GM12878 (cell line): ENCODE measurements around the gene PGM2L1. TPM values are rescaled to one million over a fixed set of nuclear protein-coding genes. Genes with fewer than 3 reads are reported as not detected.

Experiments used
- ATAC-seq: fragments of 200-7000 bp; cut with Tn5 transposase; 3 replicates; pipeline ENCODE4 v1.9.1; 2020; ENCODE audit warnings: mild to moderate bottlenecking, moderate library complexity
- BruUV-seq: library from RNA; stranded (reverse); fragments of 400-500 nt; replicated peaks from 2 replicates; lab custom pipeline; 2021; lab: Mats Ljungman, UMichigan
- CTCF ChIA-PET: fragments of 300-600 bp; sonication (Branson Sonifier 250); formaldehyde crosslinking; extraction: SDS; loops from one replicate; lab custom pipeline; 2021; ENCODE audit warnings: inconsistent platforms; lab: Yijun Ruan, JAX
- POLR2A ChIA-PET: fragments of 350-600 bp; formaldehyde crosslinking; extraction: SDS; loops from one replicate; lab custom pipeline; 2021; ENCODE audit warnings: inconsistent platforms; lab: Charles Lee
- RAD21 ChIA-PET: fragments of 300-600 bp; sonication (Branson Sonifier 250); formaldehyde crosslinking; loops from one replicate; lab custom pipeline; 2023; ENCODE audit warnings: antibody characterized with exemption; ENCODE audit not compliant: unreplicated experiment; lab: Charles Lee
- SMC1A ChIA-PET: fragments of 300-600 bp; sonication (Branson Sonifier 250); formaldehyde crosslinking; loops from one replicate; lab custom pipeline; 2023; ENCODE audit not compliant: unreplicated experiment, uncharacterized antibody; lab: Charles Lee
- DNase-seq: peaks from one replicate; pipeline ENCODE4 v3.0.0-alpha.2; 2011; ENCODE audit warnings: low read depth, low spot score
- FAIRE-seq: peaks from 3 replicates; lab custom pipeline; 2011; peaks lifted over from hg19 to GRCh38; lab: Jason Lieb, UNC
- H2AFZ ChIP-seq: 2 replicates; pipeline ENCODE4 v1.6.0; 2011; ENCODE audit warnings: low read depth, low read length, control low read depth; ENCODE audit not compliant: control insufficient read depth
- H3K27ac ChIP-seq: 2 replicates; pipeline ENCODE4 v1.5.1; 2011; ENCODE audit warnings: control low read depth; ENCODE audit not compliant: control insufficient read depth, insufficient read depth
- H3K27me3 ChIP-seq, 2 experiments: replicated peaks in 1 of 2; 2 replicates each; pipeline versions ENCODE4 v1.6.0 to v1.6.1; 2011; ENCODE audit warnings: low read length in 1 of 2; ENCODE audit not compliant: control insufficient read depth in 2 of 2, insufficient read depth in 2 of 2
- H3K36me3 ChIP-seq, 2 experiments: 2 replicates each; pipeline ENCODE4 v1.5.1; 2011; ENCODE audit warnings: low read length in 1 of 2; ENCODE audit not compliant: control insufficient read depth in 2 of 2, insufficient read depth in 2 of 2
- H3K4me1 ChIP-seq: 2 replicates; pipeline ENCODE4 v1.6.1; 2011; ENCODE audit warnings: mild to moderate bottlenecking, low read length, moderate library complexity, mixed read lengths; ENCODE audit not compliant: control insufficient read depth, insufficient read depth
- H3K4me2 ChIP-seq: 2 replicates; pipeline ENCODE4 v1.6.0; 2011; ENCODE audit warnings: control low read depth; ENCODE audit not compliant: control insufficient read depth, insufficient read depth
- H3K4me3 ChIP-seq: fragments of 200-600 bp; sonication (generic); 2 replicates; pipeline ENCODE4 v1.5.1; 2016
- H3K79me2 ChIP-seq: 2 replicates; pipeline ENCODE4 v1.6.0; 2011; ENCODE audit warnings: low read length; ENCODE audit not compliant: control insufficient read depth, insufficient read depth
- H3K9ac ChIP-seq: 2 replicates; pipeline ENCODE4 v1.8.0; 2011; ENCODE audit warnings: low read length, control low read depth, mixed read lengths; ENCODE audit not compliant: control insufficient read depth, insufficient read depth
- H3K9me3 ChIP-seq: replicated peaks from 3 replicates; pipeline ENCODE4 v1.5.1; 2011; ENCODE audit warnings: mild to moderate bottlenecking, low read length; ENCODE audit not compliant: control insufficient read depth, insufficient read depth
- H4K20me1 ChIP-seq: 2 replicates; pipeline ENCODE4 v1.6.0; 2011; ENCODE audit not compliant: control insufficient read depth, insufficient read depth
- BHLHE40 ChIP-seq, 2 experiments: fragments of 450-650 bp in 1 of 2; IDR thresholded peaks; 2 replicates each; pipeline ENCODE4 v1.6.1; 2011 to 2017; ENCODE audit warnings: low read depth in 2 of 2, borderline replicate concordance in 1 of 2, improper control_type of control experiment in 1 of 2, low read length in 1 of 2, mild to moderate bottlenecking in 1 of 2
- CREM ChIP-seq: IDR thresholded peaks from 2 replicates; pipeline ENCODE4 v1.6.1; 2014; ENCODE audit warnings: antibody characterized with exemption, low read depth
- IKZF1 ChIP-seq: fragments of 450-650 bp; conservative IDR thresholded peaks from 2 replicates; pipeline ENCODE4 v1.6.1; 2017; ENCODE audit warnings: antibody characterized with exemption, mild to moderate bottlenecking
- KDM1A ChIP-seq: fragments of 200-600 bp; sonication (generic); IDR thresholded peaks from 2 replicates; pipeline ENCODE4 v1.6.1; 2016; ENCODE audit warnings: borderline replicate concordance
- RAD51 ChIP-seq: fragments of 450-650 bp; IDR thresholded peaks from 2 replicates; pipeline ENCODE4 v1.6.1; 2016; ENCODE audit warnings: moderate library complexity, mild to moderate bottlenecking, inconsistent platforms
- RB1 ChIP-seq: fragments of 450-650 bp; formaldehyde crosslinking; IDR thresholded peaks from 2 replicates; pipeline ENCODE4 v1.6.1; 2017; ENCODE audit warnings: mild to moderate bottlenecking, borderline replicate concordance
- SUZ12 ChIP-seq: fragments of 200-600 bp; sonication (generic); IDR thresholded peaks from one replicate; pipeline ENCODE4 v1.6.1; 2018; ENCODE audit warnings: antibody characterized with exemption, mild to moderate bottlenecking; ENCODE audit not compliant: unreplicated experiment
- ZNF207 ChIP-seq: fragments of 450-650 bp; IDR thresholded peaks from 2 replicates; pipeline ENCODE4 v1.6.1; 2014; ENCODE audit warnings: antibody characterized with exemption, mild to moderate bottlenecking, borderline replicate concordance
- WGBS: methylation state at CpG from one replicate; pipeline ENCODE4 v1.1.6; 2016; ENCODE audit warnings: low lambda C conversion rate; ENCODE audit not compliant: insufficient replicate concordance, insufficient coverage; ENCODE audit errors: missing lambda C conversion rate; 5-methylcytosine and 5-hydroxymethylcytosine counted together
- in situ Hi-C: fragments of 300-500 bp; cut with MboI; formaldehyde crosslinking; loops from 9 replicates; pipeline ENCODE4 v1.14.3; 2018; ENCODE audit warnings: mixed read lengths
- intact Hi-C: fragments of 100-400 bp; cut with micrococcal nuclease; formaldehyde crosslinking; loops from one replicate; pipeline ENCODE4 v1.14.2; 2022; ENCODE audit not compliant: unreplicated experiment
- polyA plus RNA-seq, 11 experiments: library from polyadenylated mRNA; depleted of rRNA in 4 of 11; unstranded in 6 of 11; stranded (reverse) in 5 of 11; fragments of >200 nt; fragmentation: Nextera tagmentation in 4 of 11; fragmentation: Illumina TruSeq in 1 of 11; extraction: Ambion mirVana in 4 of 11; extraction: Trizol in 1 of 11; gene quantifications; 1 replicate in 1 of 11; 2 replicates in 10 of 11; pipeline versions ENCODE4 v1.2.1 to v1.2.3, GENCODE V29; 2011 to 2016; ENCODE audit warnings: inconsistent platforms in 2 of 11, missing spikeins in 2 of 11, low read depth in 1 of 11
- total RNA-seq, 4 experiments: library from RNA; depleted of rRNA in 3 of 4; stranded (reverse); fragments of >200 nt in 3 of 4; fragmentation: Illumina TruSeq in 1 of 4; extraction: Trizol in 1 of 4; gene quantifications; 2 replicates each; pipeline versions ENCODE4 v1.2.1 to v1.2.3, GENCODE V29; 2013 to 2021

PGM2L1 gene
- total and polyA plus RNA-seq, 10 of the 15 experiments (the other 5 are each of a cell fraction or from before 2014, with no cell fraction given): 0.04 to 0.20 (median 0.13) TPM; not detected in 1

DNA sequence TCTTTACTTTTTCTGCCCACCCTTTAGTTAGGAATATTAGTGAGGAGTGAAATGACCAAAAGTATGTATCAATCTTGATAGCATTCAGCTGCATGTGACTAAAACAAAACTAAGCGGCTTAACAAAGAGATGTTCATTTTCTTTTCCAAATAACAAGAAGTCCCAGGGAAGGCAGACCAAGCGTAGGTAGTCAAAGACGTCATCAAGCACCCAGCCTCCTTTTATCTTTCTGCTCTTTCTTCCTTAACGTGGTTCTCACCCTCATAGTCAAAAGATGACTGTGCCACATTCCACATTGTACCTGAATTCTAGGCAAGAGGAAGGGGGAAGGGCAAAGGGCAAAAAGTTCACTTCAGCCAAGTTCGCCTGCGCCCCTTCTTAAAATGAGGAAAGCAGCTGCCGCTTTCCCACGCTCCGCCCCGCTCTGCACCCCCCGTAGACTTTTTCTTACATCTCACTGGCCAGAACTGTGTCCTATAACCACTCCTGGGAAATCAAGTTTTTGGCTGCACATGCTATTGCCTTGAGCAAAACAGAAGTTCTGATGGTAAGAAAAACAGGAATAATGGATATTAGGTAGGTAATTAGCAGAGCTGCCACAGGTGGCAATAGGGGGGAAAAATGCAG is 14.6 kb upstream of the PGM2L1 start:
- CTCF ChIA-PET: interaction anchor here (1.2 kb wide), 1 partner anchor 23 kb away, joined by 3 read pairs; no protein-coding TSS in a partner anchor
- TF ChIP-seq CREM (no peak), BHLHE40 (IDR thresholded peaks at IDR 0.05; ENCODE audit: borderline replicate concordance in 1 of 2, low read depth in 2 of 2, low read length in 1 of 2) (no peak), SUZ12 (no peak), RB1 (no peak), IKZF1 (no peak), KDM1A (no peak), ZNF207 (no peak), RAD51 (no peak)
- BruUV-seq: no TSS peak
- DNase-seq (no peak), FAIRE-seq (no peak), ATAC-seq (no peak)
- H3K27ac ChIP-seq: no peak overlapping the region
- RAD21 ChIA-PET: no interaction called here
- H4K20me1 ChIP-seq: no peaks in the 10 kb centered on the region
- POLR2A ChIA-PET: no interaction called here
- 70% methylated on average over 11 of the region's 11 CpGs for WGBS
- H3K4me3 ChIP-seq: no peak overlapping the region
- SMC1A ChIA-PET: no interaction called here
- H3K9me3 ChIP-seq: no peaks in the 10 kb centered on the region
- H3K9ac ChIP-seq: no peak overlapping the region
- no peak overlapping the region for H3K4me2 ChIP-seq
- H3K79me2 ChIP-seq: no peaks in the 10 kb centered on the region
- no peaks in the 10 kb centered on the region for H3K27me3 ChIP-seq
- no peaks in the 10 kb centered on the region for H3K36me3 ChIP-seq
- no peak overlapping the region for H2AFZ ChIP-seq
- H3K4me1 ChIP-seq: no peaks in the 10 kb centered on the region
- in situ Hi-C loops: no loop called here
- intact Hi-C loops: no loop called here
